HG02759 (cell line): ENCODE results near the gene OPCML.

Experiments
- ATAC-seq: cut with Tn5 transposase; IDR thresholded peaks from one replicate; pipeline ENCODE4 v1.9.1; 2021; ENCODE audit warnings: mild to moderate bottlenecking, moderate library complexity; ENCODE audit not compliant: unreplicated experiment

OPCML gene

DNA sequence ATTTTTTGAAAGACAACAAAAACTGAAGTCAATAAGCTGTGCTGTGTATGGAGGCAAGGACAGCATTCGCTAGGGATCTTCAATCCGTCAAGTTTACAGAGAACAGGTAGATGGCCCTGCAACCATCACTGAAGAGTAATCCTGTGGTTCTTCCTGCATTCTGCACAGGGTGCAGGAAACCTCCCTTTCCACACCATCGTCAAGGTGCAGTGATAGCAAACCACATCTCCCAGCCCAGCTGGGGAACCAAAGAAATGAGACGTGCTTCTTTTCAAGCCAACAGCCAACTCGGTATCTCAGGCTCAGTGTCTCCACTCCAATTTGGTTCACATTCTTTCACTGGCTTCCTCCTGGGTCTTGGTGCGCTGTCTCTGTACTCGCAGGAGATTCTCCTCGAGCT, 814.5 kb downstream of the OPCML start:
- ATAC-seq: no peak

DNA sequence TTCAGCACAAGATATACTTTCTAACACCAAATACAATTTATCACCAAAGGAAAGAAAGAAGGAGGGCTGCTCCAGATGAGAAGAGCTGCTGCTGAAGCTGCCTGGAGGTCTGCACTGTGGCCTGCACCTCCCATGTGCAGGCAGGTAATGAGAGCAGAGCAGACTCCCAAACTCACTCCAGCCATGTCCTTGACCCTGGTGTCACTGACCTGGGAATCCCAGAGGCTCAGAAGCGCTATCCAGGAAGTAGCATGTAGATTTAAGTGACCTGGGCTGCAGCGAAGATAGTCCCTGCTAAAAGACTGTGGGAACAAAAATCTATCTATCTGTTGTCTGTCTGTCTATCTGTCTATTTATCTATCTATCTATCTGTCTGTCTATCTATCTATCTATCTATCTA, 816.3 kb downstream of the OPCML start:
- no peak for ATAC-seq

DNA sequence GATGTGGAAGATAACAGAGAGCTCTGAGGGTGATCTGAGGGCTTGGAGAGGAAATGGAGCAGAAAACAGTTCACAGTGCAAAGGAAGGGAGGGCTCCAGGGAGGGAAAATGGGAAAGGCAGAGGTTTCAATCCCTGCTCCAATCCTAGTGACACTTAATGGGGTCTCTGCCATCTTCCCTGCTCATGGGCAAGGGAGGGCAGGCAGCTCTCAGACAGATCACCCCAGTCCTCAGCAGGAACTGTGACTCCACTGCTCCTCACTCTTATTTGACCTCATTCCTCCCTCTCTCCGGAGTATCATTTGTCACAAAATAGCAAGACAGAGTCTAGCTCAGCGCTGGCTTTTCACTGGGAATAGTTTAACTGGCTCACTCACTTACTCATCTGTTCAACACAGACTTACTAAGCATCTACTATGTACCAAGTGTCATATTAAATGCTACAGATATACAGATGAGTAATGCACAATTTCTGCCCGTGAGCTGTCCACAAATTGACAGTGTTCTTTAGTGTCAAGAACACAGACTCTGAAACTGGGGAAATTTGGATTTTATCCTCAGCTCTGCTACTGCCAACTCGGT, 817.4 kb downstream of the OPCML start:
- no peak for ATAC-seq

DNA sequence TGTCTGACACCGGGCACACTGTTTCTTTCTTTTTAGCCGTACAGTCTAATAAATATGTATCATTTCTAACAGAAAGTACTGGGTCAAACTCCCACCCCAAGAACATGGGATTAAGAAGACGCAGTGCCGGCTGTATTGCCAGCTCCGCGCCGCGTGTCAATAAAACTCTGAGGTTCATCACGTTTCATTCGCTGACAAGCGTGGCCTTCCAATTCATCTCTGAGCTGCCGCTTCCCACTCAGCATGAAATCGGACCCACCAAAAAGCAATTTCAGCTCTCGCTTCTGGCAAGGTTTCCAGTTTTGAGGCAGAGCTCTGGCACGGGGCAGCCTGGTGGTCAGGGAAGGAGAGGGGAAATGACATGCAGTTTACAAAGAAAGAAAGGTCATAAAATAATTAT, 819.8 kb downstream of the OPCML start:
- ATAC-seq: no peak

DNA sequence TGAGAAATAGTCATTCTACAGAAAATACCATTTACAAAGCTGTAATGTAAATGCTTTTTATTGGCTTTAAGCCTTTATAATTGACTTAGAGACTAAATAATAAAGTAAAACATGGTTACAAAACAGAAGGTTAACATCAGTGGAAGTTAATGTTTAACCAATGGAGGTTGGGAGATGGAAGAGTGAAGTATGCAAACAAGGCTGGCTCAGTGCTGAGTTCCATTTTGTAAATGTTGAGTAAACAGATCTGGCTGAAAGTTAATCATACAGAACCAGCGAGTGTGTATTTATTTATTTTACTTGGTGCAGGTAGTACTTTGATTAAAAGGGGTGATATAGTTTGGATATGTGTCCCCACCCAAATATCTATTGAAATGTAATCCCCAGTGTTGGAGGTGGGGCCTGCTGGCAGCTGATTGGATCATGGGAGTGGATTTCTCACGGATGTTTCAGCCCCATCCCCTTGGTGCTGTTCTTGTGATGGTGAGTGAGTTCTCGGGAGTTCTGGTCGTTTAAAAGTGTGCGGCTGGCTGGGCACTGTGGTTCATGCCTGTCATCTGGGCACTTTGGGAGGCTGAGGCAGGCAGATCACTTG, 827.4 kb downstream of the OPCML start:
- ATAC-seq: no peak

DNA sequence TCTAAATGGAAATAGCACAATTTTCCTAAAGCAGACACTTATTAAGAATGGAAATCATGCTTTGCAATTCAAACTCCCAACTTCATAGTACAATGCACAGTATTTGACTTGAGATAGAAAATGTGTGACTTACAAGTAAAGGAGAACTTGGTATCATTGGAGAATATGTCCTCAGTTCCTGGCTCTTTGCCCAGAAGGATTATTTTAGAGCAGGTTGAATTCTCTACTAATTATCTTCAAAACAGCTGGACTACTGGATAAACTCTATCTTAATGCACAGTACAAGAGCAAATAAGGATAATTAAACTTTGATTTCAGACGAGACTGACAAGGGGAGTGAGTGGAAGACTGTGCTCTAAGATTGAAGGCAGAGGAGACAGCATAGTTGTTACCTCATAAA, 839.4 kb downstream of the OPCML start:
- no peak for ATAC-seq

DNA sequence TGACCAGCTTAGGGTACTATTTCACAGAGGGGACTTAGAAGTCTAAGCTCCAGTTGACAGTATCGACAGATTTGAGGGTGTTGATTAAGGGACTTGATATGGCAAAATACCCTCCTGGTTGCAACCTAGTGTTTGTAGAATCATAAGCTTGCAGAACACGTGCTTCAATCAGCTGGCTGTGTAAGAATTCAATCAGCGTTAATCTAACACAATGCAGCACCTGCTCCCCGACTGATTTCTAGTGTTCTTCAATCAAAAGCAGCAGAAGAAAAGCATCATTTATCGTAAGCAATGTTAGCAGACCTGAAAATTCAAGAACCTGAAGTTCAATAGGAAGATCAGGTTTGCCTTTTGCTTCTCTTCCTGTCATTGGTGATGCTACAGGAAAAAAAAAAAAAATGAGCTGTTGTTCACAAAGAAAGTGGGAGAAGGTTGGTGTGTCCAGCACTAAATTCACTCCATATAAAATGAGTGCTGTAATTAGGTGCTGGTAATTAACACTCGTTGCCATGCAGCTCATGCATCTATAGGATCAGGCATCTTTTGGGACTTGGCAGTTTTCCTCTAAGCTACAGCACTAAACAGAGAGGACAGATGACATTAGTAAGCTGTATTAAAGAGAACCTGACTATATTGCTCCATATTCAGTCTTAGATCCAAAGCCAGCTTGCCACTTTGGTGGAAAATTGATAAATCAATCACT, 840.3 kb downstream of the OPCML start:
- ATAC-seq: no peak

DNA sequence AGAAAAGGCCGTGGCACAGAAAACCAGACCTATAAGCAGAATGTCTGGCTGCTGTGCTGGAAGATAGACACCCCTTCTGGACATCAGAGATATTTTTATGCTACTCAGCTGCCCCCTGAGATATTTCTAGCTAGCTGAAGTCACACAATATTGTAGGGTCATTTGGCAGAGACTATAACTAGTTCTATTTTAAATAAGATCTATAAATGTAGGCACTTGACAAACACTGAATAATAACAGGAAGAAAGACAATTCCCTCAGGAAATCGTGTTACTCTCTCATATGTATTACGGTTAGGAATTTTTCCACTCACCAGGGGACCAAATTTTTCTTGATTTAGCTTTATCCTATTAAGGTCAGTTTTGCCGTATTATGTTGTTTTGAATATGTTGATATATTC, 845.4 kb downstream of the OPCML start:
- ATAC-seq: no peak

DNA sequence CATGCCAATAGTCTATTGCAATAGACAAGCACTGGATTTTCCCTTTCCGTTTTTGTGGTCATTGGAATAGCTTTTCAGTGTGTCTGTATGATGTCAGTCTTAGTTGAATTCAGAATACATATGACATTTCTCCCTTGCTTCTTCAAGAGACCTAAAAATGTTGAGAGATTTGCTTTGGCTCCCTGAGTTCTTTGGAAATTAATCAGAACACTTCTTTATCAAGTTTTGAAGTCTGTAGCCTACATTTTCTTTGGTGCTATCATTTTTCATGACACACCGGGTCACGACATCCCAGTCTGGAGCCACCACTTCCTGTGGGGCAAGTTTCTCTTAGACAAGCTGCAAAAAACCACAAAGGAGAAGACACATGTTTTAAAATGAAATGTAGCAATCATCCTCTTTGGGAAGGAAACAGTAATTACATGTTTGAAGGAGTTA, 847.1 kb downstream of the OPCML start:
- no peak for ATAC-seq

DNA sequence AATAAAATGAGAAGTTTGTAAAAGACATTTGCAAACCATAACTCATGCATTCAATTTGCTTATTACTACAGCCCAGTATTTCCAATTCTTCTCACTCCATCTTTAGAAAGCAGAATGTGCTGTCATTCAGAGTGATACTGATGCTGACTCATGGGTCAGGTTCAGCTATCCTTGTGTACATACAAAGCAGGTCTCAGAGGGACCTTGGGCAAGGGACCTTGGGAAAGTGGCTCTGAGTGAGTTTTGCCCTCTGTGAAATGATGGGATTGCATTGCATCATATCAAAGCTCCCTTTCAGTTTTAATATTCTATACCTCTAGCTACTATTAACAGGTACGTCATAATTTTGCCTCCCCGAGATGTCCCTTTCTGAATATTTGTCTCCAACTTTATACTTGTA, 848.7 kb downstream of the OPCML start:
- no peak for ATAC-seq

DNA sequence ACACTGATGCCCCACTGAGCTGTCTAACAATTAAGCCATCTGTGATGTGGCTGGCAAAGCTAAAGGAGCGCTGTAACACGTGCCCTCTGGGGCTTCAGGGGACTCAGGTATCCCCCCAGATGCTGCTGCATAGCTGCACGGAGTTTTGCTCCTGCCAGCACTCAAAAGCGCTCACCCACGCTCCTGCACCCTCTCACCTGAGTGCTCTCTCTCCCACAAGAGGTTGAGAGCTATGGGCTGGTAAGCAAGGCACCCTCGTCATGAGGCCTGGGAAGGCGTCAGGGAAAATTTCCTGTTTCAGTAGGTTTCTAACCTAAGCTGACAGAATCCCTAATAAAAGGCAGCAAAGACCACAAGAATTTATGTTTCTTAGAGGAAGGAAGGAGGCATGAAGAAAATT, 850.3 kb downstream of the OPCML start:
- ATAC-seq: no peak

DNA sequence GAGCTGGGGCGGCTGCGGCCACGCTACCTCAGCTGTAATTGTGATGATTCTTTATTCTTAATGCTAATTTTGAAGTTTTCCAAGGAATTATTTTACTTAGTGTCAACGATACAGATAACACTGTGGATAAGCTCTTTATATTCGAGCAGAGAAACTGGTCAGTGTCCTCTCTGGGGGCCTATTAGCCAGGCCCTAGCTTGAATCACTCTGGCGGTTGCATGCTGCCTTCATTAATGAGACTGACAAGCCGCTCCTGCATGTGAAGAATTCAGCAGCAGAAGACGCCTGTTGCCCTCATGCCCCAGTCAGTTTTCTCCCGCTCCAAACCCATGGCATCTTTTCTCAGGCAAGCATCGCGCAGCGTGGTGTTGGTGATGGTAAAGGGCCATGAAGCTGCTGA, 851.7 kb downstream of the OPCML start:
- ATAC-seq: no peak

DNA sequence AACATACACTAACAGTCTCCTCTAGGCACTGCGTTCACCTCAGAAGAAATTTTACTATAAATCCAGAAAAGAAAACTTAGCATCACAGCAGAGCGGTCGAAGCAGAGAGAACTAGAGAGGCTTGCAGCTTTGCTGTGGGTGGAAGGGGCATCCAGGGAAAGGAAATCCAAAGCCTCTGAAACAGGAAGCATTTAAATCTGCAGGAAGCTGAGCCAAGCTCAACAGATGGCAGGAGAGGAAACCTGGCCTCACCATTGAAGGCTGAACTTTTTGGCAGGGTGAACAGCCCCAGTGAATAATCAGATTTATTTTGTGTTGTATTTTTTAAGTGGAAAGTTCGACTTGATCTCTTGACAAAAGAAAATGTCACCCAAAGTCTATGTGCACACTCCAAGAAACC, 858.1 kb downstream of the OPCML start:
- no peak for ATAC-seq

DNA sequence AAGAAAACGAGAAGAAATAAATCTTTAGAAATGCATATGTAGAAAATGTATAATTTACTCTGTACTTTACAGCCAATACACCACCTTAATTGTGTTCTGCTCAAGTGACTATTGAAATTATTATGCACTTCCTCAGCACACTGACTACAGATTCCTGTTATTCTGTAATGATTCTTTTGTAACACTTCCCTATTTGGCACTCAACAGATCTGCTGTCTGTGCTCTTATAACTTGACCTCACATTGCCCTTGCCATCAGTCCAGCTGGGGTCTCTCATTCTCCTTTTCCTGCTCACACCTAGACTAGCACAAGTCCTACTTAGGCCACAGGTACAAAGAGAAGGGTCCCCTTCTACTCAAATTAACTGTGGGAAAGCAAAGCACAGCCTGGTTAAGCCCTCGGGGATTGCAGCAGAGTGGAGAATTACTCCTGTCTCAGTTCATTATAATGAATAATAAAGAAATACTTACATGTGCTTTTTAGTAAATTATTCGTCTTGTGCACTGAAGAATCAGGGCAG, 860.4 kb downstream of the OPCML start:
- no peak for ATAC-seq

DNA sequence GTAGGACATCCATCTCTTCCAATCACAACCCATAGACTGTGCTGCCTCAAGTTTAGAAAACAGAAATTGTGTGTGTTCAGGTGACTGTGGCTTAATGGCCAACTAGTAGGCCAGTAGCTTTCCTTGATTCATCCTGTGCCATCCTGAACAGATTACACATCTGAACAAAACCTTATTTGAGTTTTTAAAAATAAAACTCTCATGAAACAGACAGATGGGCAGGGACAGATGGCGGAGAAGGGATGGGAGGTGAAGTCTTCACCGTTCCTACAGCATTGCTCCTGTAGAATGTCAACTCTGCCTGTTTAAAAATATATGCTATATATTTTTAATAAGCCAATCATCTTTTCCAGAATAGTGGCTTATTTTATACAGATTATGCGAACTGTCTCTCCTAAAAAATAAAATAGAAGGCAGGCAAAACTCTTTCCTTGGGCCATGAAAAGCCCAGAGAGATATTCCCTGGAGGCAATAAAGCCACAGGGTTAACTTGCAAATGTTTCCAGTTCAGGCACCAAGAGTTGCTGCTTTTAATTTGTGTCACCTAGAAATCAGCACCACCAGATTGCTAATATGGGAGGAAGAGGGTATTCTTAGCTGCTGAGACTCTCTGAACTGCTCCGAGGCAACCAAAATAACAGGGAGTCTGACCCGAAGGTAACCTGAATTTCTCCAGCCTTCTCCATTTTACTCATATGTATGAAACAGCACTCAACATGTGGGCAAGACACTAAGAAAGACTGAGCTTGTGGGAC, 861.2 kb downstream of the OPCML start:
- no peak for ATAC-seq

DNA sequence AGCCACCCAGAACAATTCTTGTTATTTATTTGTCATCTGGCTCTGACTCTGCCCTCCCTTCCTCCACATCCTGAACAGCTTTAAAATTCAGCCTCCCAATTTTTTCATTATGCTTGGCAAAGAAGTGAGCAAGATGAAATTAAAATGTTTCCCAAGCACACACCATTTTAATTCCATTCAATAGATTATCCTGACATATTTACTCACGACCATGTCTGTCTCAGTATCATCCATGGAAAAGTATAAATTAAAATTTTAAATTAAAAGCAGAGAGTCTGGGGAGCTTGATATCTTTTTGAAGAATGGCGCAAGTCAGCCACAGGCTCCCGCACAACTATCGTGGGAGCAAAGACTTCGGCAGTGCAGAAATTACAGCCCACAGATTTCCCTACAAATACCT, 862.4 kb downstream of the OPCML start:
- no peak for ATAC-seq

DNA sequence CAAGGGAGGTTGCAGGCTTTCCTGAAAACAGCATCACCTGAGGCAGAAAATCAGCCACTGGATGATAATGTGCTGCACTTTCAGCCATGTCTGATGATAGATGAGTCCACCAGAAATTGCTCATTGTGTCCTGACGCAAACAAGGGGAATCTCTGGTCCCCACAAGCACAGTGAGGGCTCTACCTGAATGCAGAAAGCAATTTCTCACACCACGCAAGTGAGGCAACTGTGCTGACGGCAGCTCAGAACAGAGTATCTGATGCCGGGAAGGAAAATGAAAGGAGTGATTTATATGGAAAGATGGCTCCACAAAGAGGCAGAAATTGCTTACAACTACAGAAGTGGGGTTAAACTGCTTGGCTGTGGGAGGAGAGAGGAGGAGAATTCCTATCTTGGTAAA, 867.1 kb downstream of the OPCML start:
- ATAC-seq: no peak

DNA sequence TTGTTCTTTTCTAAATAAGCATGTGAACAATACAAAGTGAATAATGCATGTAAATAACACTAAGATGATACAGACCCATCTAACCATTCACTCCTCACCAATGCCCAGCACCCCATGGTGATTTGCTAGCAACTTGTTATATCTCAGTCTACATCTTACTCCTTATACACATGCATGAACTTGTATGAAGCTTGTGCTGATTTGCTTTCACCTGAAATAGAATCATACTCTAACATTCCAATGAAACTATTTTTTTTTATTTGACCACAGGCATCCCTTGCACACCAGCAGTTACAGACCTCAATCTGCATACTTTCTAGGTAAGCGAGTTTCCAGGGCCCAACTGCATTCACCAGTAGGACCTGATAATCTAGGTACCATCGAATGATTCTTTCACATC, 873.6 kb downstream of the OPCML start:
- no peak for ATAC-seq

DNA sequence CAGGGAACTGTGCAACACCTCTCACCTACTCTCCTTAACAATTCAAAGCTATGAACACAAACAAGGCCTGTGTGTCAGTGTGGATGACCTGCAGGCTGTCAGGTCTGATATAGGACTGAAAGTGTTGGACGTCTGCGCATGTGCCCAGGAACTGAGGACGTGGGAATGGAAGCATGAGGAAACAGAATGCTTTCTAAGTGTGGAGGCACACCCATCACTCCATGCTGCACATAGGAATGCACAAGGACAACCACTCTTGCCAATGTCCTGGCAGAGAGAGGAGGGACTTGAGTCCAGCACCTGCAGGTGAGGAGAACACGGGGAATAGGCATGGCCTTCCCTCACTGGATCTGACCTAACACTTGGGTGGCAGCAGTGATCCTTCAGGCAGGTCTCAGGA, 874.3 kb downstream of the OPCML start:
- ATAC-seq: no peak

DNA sequence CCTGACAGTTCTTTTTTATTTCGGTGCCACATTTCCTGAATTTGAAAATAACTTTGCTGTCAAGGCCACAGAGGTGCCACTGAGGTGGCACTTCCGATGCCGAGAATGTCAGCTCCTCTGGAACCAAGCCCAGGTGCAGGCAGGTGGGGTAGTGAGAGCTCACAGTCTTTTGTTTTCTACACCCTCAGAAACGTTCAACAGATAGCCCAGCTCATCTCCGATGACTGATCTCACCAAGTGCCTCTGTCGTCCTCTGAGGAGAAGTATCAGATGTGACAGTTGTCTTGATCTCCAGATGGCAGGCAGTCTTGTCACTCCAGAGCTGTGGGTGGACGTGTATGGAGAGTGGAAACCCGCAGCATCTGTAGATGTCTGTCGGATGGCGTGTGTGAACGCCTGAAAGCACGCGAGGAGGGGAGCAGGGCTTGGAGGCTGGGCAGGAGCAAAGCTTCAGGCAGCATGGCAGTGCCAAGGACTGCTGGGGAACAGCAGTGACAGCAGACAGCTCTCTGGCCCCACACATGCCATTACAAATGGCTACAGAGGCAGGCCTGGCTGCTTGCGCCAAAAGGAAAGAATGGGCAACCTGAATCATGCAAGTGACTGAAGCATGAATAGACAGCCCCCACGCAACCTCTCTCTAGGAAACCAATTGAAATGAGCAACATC, 877.0 kb downstream of the OPCML start:
- no peak for ATAC-seq

DNA sequence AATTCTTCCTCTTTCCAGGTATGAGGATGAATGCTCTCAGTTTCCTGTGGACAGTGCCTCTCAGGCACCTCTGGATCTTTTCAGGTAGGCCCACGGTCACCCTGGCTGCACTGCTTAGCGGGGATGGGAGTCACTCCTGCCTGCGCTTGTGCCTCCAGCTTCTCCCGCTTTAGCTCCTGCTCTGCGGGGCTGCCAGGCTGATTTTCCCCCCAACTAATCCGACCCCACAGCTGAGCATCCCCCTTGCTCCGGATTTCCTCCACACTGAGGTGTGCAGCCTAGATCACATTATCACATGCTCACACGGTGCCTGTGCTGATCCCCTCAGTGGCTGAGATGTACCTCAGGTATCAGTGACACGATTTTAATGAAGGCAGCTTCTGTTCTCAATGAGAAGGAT, 879.1 kb downstream of the OPCML start:
- no peak for ATAC-seq
